Adipose tissue (tissue), 3 donors: ENCODE measurements around the gene TFDP1. TPM values are rescaled to one million over a fixed set of nuclear protein-coding genes. Genes with fewer than 3 reads are reported as not detected.
"Not testable (repeated sequence)": the region's sequence is repeated elsewhere in the genome, so short reads cannot be mapped to it uniquely, and the experiment has no call there.

Experiments
- H3K27ac ChIP-seq: one replicate; pipeline ENCODE4 v1.5.1; 2013; ENCODE audit warnings: low read depth, low read length
- WGBS, 3 donors: extraction: QIAGEN DNeasy Blood & Tissue Kit; methylation state at CpG; one replicate each; pipeline ENCODE4 v1.1.7; 2013; 5-methylcytosine and 5-hydroxymethylcytosine counted together
- polyA plus RNA-seq, 3 donors: library from polyadenylated mRNA; stranded (reverse); fragments of 200-250 nt; gene quantifications; one replicate each; pipeline ENCODE4 v1.2.3, GENCODE V29; 2013
- donor health status: healthy with polysubstance abuse.
- donor health status: Bipolar disorder and iron deficiency.
- donor health status: healthy.

The TFDP1 gene
- polyA plus RNA-seq, 3 donors, result 10.5 to 64.2 (median 33.2) TPM

DNA sequence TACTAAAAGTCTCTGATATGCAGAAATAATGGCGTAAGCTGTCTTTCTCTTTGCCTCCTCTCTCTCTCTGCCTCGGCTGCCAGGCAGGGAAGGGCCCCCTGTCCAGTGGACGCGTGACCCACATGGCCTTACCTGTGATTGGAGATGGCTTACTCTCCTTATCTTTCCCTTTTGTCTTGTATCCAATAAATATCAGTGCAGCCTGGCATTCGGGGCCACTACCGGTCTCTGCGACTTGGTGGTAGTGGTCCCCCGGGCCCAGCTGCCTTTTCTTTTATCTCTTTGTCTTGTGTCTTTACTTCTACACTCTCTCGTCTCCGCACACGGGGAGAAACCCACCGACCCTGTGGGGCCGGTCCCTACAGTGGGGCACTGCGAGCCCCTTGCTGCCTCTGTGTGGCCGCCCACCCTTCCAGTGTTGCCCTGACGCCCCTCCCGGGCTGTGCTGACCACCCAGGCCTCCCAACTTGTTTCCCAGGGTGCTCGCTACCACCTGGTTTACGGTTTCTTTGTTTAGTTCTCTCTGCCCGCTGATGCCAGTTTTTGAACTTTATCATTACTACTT lies 37.5 kb downstream of the TFDP1 start:
- WGBS, 3 donors, result 94 to 96% (median 95%) methylated on average over 19 to 20 of the region's 20 CpGs

DNA sequence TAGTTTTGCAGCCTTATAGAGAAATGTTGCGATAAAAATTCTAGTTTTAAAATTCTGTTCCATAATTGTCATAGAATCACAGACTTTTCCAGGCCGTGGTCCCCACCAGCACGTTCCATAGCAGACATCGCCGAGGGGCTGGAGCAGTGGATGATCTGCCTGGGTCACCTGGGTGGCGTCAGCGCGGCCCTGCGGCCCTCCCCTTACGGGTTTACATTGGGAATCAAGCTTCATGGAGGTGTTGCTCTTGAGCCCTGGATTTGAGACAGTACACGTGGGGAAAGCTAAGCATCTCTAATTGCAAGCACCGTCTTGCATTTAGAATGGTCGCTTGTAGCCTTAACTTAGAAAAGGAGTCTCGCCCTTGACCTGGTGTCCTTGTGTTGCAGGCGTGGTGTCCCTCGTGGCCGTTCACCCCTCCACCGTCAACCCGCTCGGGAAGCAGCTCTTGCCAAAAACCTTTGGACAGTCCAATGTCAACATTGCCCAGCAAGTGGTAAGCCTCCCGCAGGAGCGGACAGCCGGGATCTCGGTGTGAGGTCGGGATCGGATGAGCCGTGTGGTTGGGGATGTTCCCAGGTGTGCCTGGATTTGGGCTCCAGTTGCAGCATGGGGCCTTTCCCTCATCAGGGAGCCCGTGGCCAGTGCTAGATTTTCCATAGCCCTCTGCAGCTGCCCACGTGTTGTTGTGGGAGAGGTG lies 38.4 kb downstream of the TFDP1 start:
- no peak overlapping the region for H3K27ac ChIP-seq
- 90 to 95% (median 93%) methylated on average over 29 of the region's 29 CpGs for WGBS, 3 donors

More for the DNA sequence above, 37.5 kb downstream of the TFDP1 start:
- not testable (repeated sequence) for H3K27ac ChIP-seq

GRCh38 chr13:113623491-113624234 lies 39.1 kb downstream of the TFDP1 start:
- 92 to 96% (median 92%) methylated on average over 19 to 20 of the region's 20 CpGs for WGBS, 3 donors
- H3K27ac ChIP-seq, result no peak overlapping the region

- 91 to 97% (median 93%) methylated on average over 9 of the region's 9 CpGs for WGBS, 3 donors
- no peak overlapping the region for H3K27ac ChIP-seq
Measured at GRCh38 chr13:113624235-113624587, 39.7 kb downstream of the TFDP1 start.

- H3K27ac ChIP-seq, result not testable (repeated sequence)
- 87 to 96% (median 94%) methylated on average over 14 of the region's 14 CpGs for WGBS, 3 donors
Measured at GRCh38 chr13:113624640-113625304, 40.2 kb downstream of the TFDP1 start.

GRCh38 chr13:113625965-113626721 lies 41.6 kb downstream of the TFDP1 start:
- H3K27ac ChIP-seq, result no peak overlapping the region
- 83 to 91% (median 83%) methylated on average over 24 of the region's 24 CpGs for WGBS, 3 donors

- WGBS, 3 donors, result 85 to 90% (median 89%) methylated on average over 16 of the region's 16 CpGs
- H3K27ac ChIP-seq, result no peak overlapping the region
Measured at GRCh38 chr13:113627136-113627535, 42.6 kb downstream of the TFDP1 start.

DNA sequence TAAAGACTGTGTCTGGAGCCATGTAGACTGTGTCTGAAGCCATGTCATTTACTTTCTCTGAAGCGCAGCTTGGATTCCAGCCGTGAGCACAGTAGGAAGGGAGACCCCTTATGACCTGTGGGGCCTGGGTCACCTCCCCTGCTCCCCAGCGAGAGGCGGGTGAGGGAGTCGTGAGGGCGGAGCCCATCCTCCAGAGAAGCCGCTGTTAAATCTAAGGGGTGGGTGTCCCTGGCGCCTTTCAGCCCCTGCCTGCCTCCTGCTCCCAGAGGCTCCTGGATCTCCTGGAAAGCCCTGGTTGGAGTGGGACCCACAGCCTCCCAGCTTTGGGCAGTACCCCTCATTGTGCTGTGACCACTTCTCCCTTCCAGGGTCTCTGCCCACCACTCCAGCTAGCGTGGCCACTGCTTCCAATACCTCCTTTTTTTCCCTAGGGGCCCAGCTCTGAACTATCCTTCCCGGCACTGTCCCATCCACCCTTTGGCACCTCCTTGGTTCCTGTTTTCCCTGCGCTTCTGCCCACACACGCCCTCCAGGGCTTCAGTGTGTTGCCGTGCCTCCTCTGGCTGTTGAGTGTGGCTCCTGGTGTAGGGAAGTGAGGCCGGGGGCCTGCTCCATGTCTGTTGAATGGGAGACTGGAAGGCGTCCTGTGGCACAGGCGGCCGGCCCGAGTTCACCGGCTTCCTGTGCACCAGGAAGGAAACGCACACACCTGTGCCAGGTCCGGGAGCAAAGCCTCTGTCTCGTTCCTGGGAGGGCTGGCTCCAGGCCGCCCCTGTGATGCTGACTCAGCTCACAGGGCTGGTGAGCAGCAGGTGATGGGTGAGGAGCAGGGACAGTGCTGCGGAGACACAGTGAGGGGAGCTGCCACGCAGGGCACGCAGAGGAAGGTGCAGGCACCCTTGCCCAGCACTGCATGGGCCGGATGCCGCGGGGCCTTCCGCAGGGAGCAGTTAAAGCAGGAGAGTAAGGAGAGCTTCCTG lies 44.0 kb downstream of the TFDP1 start:
- WGBS, 3 donors, result 80 to 89% (median 81%) methylated on average over 30 of the region's 30 CpGs
- no peak overlapping the region for H3K27ac ChIP-seq

DNA sequence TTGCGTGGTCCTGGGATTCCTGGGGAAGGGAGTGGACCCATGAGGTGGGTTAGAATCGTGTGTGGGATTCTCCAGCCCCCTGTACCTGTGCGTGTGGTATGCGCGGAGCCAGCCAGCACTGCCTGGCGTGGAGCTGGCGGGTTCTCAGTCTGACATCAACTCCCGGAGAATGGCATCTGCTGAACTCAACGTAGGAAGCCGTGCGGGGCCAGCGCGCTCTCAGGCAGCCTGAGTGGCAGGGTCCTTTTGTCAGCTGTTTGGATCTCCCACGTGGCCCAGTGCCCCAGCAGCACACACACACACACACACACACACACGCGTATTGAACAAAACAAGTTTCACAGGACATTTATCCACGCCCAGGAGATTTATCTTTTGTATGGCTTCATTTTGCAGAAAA lies 45.3 kb downstream of the TFDP1 start:
- H3K27ac ChIP-seq, result no peak overlapping the region
- 86 to 95% (median 92%) methylated on average over 17 of the region's 17 CpGs for WGBS, 3 donors

DNA sequence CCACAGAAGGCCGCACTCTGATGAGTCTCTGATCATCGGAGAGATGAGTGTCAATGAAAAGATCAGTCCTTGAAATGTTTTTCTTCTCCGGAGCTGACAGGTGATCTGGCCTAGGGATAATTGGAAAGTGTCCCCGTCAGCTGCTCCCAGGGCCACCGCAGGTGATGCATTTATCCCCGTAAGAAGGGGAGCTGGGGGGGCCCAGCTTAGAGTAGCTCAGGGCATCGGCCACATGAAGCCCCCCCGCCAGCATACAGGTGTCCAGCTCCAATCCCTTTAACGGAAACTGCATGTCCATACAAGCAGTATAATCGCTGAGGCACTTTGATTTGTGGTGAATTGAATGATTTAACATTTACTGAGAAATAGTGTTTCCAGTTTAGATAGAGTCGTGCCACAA lies 45.7 kb downstream of the TFDP1 start:
- H3K27ac ChIP-seq, result no peak overlapping the region
- WGBS, 3 donors, result 85 to 96% (median 96%) methylated on average over 11 of the region's 11 CpGs

DNA sequence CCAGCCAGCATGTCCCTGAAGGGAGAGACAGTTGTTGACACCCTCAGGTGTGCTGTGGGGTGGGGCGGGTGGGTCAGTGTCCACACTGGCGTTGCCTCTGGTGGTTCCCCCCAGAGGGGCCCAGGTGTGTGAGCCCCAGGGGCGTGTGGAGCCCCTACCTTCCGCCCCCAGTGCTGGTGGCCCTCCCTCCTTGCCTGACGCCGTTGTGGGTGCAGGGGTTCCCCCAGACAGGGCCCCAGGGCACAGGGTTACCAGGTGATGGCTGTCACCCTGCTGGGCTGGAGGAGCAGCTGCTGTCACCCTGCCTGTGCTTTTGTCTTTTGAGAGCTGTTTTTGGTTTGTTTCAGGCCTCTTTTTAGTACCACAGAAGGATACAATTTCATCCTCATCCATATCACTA lies 46.3 kb downstream of the TFDP1 start:
- no peak overlapping the region for H3K27ac ChIP-seq
- WGBS, 3 donors, result 73 to 95% (median 88%) methylated on average over 6 of the region's 6 CpGs

DNA sequence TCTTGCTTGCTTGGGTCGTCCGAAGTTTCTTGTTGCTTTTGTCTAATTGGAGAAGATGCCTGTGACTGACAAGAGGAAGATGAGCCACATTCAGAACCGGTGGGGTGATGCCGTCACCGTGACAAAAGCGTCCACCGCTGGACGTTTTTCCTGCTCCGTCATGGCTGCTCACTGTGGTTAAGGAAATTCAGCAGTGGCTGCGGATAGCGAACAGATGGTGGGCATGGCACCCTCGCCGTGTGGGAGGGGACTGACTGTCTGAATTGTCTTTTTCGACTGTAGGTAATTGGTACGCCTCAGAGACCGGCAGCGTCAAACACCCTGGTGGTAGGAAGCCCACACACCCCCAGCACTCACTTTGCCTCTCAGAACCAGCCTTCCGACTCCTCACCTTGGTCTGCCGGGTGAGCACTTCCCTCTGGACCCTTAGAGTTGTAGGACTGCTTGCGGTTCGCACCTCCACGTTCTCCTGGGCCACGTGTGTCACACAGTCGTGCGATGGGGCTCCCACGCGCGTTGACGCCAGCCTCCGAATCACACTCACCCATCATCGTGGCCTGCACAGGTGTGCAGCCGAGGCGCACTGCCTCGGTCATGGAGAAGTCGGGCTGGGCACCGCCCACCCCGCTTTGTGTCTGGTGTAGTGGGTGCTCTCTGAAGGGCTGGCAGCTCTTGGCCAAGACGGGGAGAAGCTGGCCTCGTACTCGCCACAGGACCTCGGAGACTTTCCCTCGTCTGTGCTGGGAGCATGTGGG lies 47.0 kb downstream of the TFDP1 start:
- H3K27ac ChIP-seq, result no peak overlapping the region
- 95 to 96% (median 95%) methylated on average over 42 of the region's 42 CpGs for WGBS, 3 donors

- WGBS, 3 donors, result 94% methylated on average over 37 to 38 of the region's 38 CpGs
Measured at GRCh38 chr13:113632706-113633484, 48.3 kb downstream of the TFDP1 start.

GRCh38 chr13:113633485-113633873 lies 48.9 kb downstream of the TFDP1 start:
- no peak overlapping the region for H3K27ac ChIP-seq
- WGBS, 3 donors, result 95 to 98% (median 97%) methylated on average over 18 of the region's 18 CpGs

More at GRCh38 chr13:113632706-113633484, 48.3 kb downstream of the TFDP1 start:
- no peak overlapping the region for H3K27ac ChIP-seq

DNA sequence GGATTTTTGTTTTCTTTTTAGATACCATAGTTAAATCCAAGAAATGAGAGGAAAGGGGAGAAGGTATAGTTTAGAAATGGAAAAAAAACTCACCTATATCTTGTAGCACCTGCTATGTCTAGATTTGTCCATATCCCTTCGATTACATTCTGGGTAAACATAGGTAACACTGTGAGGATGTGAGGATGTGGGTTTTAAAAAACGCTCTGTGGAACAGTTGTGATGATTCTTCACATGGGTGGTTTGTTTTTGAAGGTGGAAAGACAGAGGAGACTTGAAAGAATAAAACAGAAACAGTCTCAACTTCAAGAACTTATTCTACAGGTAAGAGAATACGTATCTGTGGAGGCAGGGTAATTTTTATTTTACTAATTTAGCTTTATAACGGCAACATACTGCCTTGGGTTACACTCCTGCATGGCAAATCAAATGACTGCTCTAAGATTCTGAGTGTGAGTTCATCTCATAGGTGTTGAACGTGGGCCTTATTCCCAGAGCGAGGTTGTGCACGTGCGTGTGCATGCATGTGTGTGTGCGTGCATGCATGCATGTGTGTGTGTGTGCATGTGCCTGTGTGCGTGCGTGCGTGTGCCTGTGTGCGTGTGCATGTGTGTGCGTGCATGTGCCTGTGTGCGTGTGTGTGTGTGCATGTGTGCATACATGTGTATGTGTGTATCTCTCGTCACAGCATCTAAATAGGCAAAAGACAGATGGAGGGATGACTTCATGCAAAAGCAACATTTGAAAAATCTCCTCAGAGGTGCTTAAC lies 49.9 kb downstream of the TFDP1 start:
- 93 to 95% (median 94%) methylated on average over 16 of the region's 16 CpGs for WGBS, 3 donors
- H3K27ac ChIP-seq, result no peak overlapping the region
